Measurements from ENCODE around the gene RNU11. TPM values are rescaled to one million over a fixed set of nuclear protein-coding genes. Genes with fewer than 3 reads are reported as not detected.
"Not testable (repeated sequence)": the region's sequence is repeated elsewhere in the genome, so short reads cannot be mapped to it uniquely, and the experiment has no call there.

Gene RNU11
- total and polyA plus RNA-seq, 4 experiments from 2014 or later = not detected

DNA sequence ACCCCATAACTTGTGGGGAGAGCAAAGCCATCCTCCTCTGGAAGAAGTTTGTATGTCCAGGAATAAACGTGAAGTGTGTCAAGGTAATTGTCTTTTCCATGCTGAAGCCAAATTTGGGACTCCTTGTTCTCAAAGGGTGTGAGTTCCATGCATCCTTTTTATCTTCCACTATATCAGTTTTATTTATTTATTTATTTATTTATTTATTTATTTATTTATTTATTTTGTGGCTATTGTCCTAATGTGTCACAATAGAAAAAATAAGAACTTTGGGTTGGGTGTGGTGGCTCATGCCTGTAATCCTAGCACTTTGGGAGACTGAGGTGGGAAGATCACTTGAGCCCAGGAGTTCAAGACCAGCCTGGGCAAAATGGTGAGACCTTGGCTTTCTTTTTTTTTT lies 43.2 kb downstream of the RNU11 start:
- DNase-seq; intact Hi-C loops (cut with micrococcal nuclease); H3K4me3 Mint-ChIP-seq; H3K27ac Mint-ChIP-seq; H3K4me1 ChIP-seq (ENCODE audit: insufficient read depth, low read length); H3K4me1 Mint-ChIP-seq; H3K27ac ChIP-seq (ENCODE audit: low read depth, low read length); H3K4me3 ChIP-seq (ENCODE audit: low read length in 2 of 2); H3K9me3 ChIP-seq (ENCODE audit: control insufficient read depth in 1 of 2, low read length in 2 of 2); H3K27me3 Mint-ChIP-seq; H3K9me3 Mint-ChIP-seq; H3K27me3 ChIP-seq (ENCODE audit: insufficient read depth, low read length): not testable (repeated sequence)
- ChIA-PET POLR2A (ENCODE audit: partially characterized antibody) (interaction anchor here (1.2 kb wide), 1 partner anchor 43 kb away, joined by 3 read pairs; the partner anchor contains the start of gene RNU11), CTCF (ENCODE audit: partially characterized antibody) (interaction anchor here (0.7 kb wide), 1 partner anchor 45 kb away, joined by 3 read pairs; the partner anchor contains the start of gene YTHDF2)
- H3K36me3 ChIP-seq (ENCODE audit: insufficient read depth, low read length) = peaks cover 12% of the 10 kb centered on the region
- H3K36me3 Mint-ChIP-seq = peaks cover 26 to 43% of the 10 kb centered on the region in 2 donors

Other genes with a start within 250 kb of the RNU11 start
- gene RCC1, start 142.6 kb upstream of the RNU11 start, total RNA-seq = 10 to 100 TPM; 16.7 to 18.4 TPM
- gene RCC1, start 142.6 kb upstream of the RNU11 start, polyA plus RNA-seq = 10 to 100 TPM in 1 of 2 donors, 1 to 10 TPM in 1; 7.8 to 11.7 TPM
- 10 to 100 TPM; 46.3 to 46.7 TPM for gene TRNAU1AP, start 95.5 kb upstream of the RNU11 start, total RNA-seq
- gene TRNAU1AP, start 95.5 kb upstream of the RNU11 start, polyA plus RNA-seq = 10 to 100 TPM; 25.8 to 30.7 TPM
- 1 to 10 TPM in 1 of 2 experiments, under 1 TPM in 1; 0.38 to 1.3 TPM for gene RAB42, start 56.3 kb upstream of the RNU11 start, total RNA-seq
- gene RAB42, start 56.3 kb upstream of the RNU11 start, polyA plus RNA-seq = not detected
- 10 to 100 TPM; 23.5 to 25.2 TPM for gene TAF12, start 5.5 kb upstream of the RNU11 start, total RNA-seq
- 10 to 100 TPM; 52.1 to 53.4 TPM for gene TAF12, start 5.5 kb upstream of the RNU11 start, polyA plus RNA-seq
- 10 to 100 TPM; 21.8 to 21.9 TPM for gene GMEB1, start 20.2 kb downstream of the RNU11 start, total RNA-seq
- 10 to 100 TPM in 1 of 2 donors, 1 to 10 TPM in 1; 9.7 to 17.9 TPM for gene GMEB1, start 20.2 kb downstream of the RNU11 start, polyA plus RNA-seq
- gene YTHDF2, start 88.3 kb downstream of the RNU11 start, total RNA-seq = 10 to 100 TPM; 65.1 to 76.8 TPM
- gene YTHDF2, start 88.3 kb downstream of the RNU11 start, polyA plus RNA-seq = 100 to 1,000 TPM; 124 to 173 TPM
- not detected for gene OPRD1, start 163.6 kb downstream of the RNU11 start, total RNA-seq
- under 1 TPM in 1 of 2 donors, not detected in 1; 0.03 TPM for gene OPRD1, start 163.6 kb downstream of the RNU11 start, polyA plus RNA-seq

Measured in CD4-positive, alpha-beta memory T cell (primary cell).